HUES64 (cell line): Measurements from ENCODE around the gene FGFBP2.

Source experiments
- H3K27ac ChIP-seq: 2 replicates; pipeline ENCODE4 v1.7.0; 2013; ENCODE audit warnings: low read depth, low read length, inconsistent platforms
- H3K27me3 ChIP-seq: 2 replicates; pipeline ENCODE4 v1.6.1; 2013; ENCODE audit warnings: mild to moderate bottlenecking, low read length; ENCODE audit not compliant: insufficient read depth
- H3K36me3 ChIP-seq: 2 replicates; pipeline ENCODE4 v1.6.1; 2013; ENCODE audit warnings: mild to moderate bottlenecking, low read length; ENCODE audit not compliant: insufficient read depth
- H3K4me1 ChIP-seq: 2 replicates; pipeline ENCODE4 v1.6.1; 2013; ENCODE audit warnings: mild to moderate bottlenecking, low read length, moderate library complexity; ENCODE audit not compliant: insufficient read depth
- H3K4me3 ChIP-seq: 2 replicates; pipeline ENCODE4 v1.5.1; 2013; ENCODE audit warnings: mild to moderate bottlenecking, low read length, moderate library complexity
- H3K9ac ChIP-seq: 2 replicates; pipeline ENCODE4 v1.6.1; 2013; ENCODE audit warnings: mild to moderate bottlenecking, low read depth, low read length
- H3K9me3 ChIP-seq: 2 replicates; pipeline ENCODE4 v1.6.1; 2013; ENCODE audit warnings: low read depth, low read length; ENCODE audit not compliant: insufficient read depth
- WGBS: fragments of 150-250, 120-280 bp; methylation state at CpG from one replicate; pipeline ENCODE4 v1.1.7; 2013; ENCODE audit warnings: missing lambda C conversion rate; 5-methylcytosine and 5-hydroxymethylcytosine counted together

Gene FGFBP2

DNA sequence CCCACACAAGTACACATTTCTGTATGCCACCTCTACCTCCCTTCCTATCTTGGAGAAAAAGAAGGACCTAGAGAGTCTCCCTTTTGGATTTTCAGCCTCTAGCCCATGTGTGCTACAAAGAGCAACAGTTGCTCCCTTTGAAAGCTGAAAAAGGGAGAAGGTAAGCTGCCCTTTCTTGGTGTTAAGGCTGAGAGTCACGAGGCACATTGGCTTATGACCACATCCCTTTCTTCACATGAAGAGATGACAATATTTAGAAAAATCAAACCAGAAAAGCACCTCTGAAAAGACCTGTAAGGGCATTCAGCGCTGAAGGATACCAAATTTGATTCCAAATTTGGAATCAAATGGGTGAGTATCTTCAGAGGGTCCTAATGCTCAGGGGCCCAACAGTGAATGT is 18.1 kb downstream of the FGFBP2 start:
- H3K36me3 ChIP-seq = no peaks in the 10 kb centered on the region
- no peak overlapping the region for H3K27ac ChIP-seq
- H3K4me3 ChIP-seq = no peak overlapping the region
- no peaks in the 10 kb centered on the region for H3K4me1 ChIP-seq
- H3K9ac ChIP-seq = no peak overlapping the region
- WGBS = 91% methylated on average over 2 of the region's 2 CpGs
- no peaks in the 10 kb centered on the region for H3K9me3 ChIP-seq
- no peaks in the 10 kb centered on the region for H3K27me3 ChIP-seq

DNA sequence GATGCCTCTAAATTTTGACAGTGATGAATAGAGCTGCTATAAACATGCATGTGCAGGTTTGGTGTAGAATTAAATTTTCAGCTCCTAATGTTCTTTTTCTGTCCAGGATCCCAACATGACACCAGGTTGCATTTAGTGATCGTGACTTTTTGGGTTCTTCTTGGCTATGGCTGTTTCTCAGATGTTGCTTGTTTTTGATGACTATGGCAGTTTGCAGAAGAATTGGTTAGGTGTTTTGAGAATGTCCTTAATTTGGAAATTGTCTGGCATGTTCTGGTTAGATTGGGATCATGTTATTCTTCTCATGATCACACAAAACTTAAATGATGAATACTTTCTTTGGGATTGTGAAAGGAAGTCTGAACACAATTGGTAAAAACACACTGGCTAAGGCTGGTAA is 20.7 kb downstream of the FGFBP2 start:
- Histone ChIP-seq H3K4me3 (no peak overlapping the region), H3K9me3 (no peaks in the 10 kb centered on the region), H3K9ac (no peak overlapping the region), H3K4me1 (peaks cover 9% of the 10 kb centered on the region; the same call in 1 of the 2 replicates), H3K36me3 (no peaks in the 10 kb centered on the region), H3K27ac (no peak overlapping the region), H3K27me3 (no peaks in the 10 kb centered on the region)
- 100% methylated on average over 1 of the region's 1 CpG for WGBS

DNA sequence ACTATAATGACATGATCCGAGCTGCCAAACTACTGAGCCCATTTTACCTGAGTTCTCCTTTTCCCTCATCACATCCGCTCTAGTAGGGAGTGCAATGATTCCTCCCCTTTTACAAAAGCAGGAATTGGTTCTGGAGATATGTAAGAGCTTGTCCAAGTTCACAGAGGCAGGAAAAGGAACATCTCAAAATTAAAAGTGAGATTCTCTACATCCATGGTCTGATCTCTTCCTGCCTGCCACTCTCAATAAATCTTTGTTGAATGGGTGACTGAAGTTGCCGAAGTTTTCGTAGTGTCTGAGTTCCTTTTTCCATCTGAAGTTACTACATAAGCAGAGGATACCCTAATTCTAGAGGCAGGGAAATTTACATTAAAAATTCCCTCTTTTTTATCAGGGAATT is 24.3 kb downstream of the FGFBP2 start, which contains the start of gene FGFBP1:
TSS of gene FGFBP1 (minus strand) at position 101 of the 400 bp plus-strand sequence. CDS start 2,108 bp downstream, outside the sequence.
- no peaks in the 10 kb centered on the region for H3K27me3 ChIP-seq
- peaks cover 9% of the 10 kb centered on the region; the same call in 1 of the 2 replicates for H3K4me1 ChIP-seq
- H3K9me3 ChIP-seq = no peaks in the 10 kb centered on the region
- no peak within 1 kb of the TSS for H3K4me3 ChIP-seq
- WGBS = 54% methylated on average over 2 of the region's 4 CpGs
- H3K9ac ChIP-seq = no peak within 1 kb of the TSS
- no peak within 1 kb of the TSS for H3K27ac ChIP-seq
- no peaks in the 10 kb centered on the region for H3K36me3 ChIP-seq

DNA sequence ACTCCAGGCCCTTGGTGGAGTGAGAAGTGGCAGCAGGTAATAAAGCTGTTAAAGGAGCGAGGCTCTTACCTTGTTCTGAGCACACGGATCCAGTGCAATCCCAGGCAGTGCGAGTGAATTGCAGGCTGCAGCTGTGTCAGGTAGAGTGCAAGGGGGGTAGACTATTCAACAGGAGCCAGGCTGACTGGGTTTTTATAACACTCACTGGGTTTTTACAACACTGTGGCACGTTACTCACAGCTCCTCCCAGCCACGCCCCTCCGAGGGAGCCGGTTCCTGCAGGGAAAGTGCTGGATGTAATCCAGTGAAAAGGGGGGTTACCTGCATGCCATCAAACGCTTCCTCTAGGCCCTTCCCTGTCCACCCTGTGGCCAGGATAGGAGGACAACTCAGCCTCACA is 24.8 kb downstream of the FGFBP2 start:
- 37% methylated on average over 8 of the region's 8 CpGs for WGBS
- H3K9me3 ChIP-seq = no peaks in the 10 kb centered on the region
- no peak overlapping the region for H3K9ac ChIP-seq
- H3K4me1 ChIP-seq = peaks cover 9% of the 10 kb centered on the region; the same call in 1 of the 2 replicates
- no peaks in the 10 kb centered on the region for H3K27me3 ChIP-seq
- no peak overlapping the region for H3K27ac ChIP-seq
- no peaks in the 10 kb centered on the region for H3K36me3 ChIP-seq
- H3K4me3 ChIP-seq = no peak overlapping the region

DNA sequence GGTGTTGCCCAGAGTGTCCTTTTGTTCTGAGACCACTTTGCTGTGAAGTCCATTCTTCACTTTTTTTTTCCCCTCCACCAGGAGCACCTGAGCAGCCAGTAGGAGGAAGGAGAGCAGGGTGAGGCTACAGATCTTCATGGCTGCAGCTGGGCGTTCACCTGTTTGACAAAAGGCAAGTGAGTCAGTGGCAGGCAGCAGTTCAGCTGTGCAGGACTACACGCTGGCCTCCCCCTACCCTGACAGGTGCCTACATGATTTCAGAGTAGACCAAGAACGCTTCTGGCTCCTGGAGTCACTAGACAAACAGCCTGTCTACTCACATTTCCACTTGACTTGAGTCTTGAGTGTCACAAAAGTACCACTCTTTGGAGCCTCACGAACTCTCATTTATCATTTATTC is 26.5 kb downstream of the FGFBP2 start:
- Histone ChIP-seq H3K36me3 (no peaks in the 10 kb centered on the region), H3K9ac (no peak overlapping the region), H3K27me3 (no peaks in the 10 kb centered on the region), H3K9me3 (no peaks in the 10 kb centered on the region), H3K4me3 (no peak overlapping the region), H3K4me1 (peaks cover 9% of the 10 kb centered on the region; the same call in 1 of the 2 replicates), H3K27ac (no peak overlapping the region)
- 93% methylated on average over 4 of the region's 4 CpGs for WGBS

DNA sequence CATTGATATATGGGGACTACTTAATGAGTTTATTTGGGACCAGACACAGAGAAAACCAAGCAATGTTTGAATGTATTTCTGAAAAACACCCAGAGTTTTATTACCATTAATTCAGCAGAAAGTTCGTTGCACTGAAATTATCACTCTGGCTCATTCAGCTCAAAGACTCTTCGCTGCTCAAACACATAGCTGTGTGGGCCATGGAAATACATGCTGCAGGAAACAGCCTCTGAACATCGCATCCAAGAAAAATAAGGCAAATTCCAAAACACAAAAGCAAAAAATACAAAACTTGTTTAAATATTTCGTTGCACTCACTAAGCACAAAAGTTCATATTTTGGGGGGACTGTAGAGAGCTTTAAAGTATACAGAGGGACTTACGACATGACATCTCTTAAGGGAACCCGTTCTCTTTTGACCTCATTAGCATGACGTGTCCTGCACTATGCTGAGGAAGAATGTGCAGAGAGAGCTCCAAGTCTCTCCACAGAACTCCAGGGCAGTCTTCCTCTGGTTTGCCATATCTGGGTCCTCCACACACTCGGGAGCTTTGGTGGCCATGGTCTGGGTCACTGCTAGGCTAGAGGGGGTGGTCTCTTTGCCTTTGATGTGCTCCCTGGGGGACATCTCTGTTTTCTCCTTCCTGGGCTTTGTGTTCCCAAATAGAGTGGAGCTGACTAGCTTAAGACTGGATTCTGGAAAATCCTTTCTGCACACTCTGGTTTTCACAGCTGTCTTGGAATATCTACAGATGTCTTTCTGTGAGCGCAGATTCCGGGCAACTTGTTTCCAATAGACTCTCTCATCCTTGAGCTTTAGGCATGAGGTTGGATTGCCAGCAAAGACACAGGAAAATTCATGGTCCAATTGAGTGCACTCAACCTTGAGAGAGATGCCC is 27.2 kb downstream of the FGFBP2 start:
- Histone ChIP-seq H3K4me3 (no peak overlapping the region), H3K36me3 (no peaks in the 10 kb centered on the region), H3K9ac (no peak overlapping the region), H3K27me3 (no peaks in the 10 kb centered on the region), H3K4me1 (peaks cover 9% of the 10 kb centered on the region; the same call in 1 of the 2 replicates), H3K9me3 (no peaks in the 10 kb centered on the region), H3K27ac (no peak overlapping the region)
- WGBS = 94% methylated on average over 10 of the region's 10 CpGs

DNA sequence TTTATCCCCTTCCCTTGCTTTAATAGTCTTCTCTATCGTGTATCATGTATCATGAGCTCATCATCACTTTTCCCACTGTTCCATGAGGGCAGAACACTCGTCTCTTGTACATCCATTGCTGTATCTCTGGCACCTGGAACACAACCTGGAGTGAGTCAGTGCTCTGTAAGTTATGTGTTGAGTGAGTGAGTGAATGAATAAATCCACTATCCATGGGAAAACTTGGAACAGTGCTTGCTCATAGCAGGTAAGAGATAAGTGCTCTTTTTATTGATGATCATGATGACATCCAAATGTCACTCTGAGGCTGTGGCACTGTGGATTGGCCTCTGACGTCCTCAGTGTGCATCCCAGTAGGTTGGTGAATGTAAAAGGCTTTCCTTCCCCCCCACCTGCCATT is 28.7 kb downstream of the FGFBP2 start:
- Histone ChIP-seq H3K9ac (no peak overlapping the region), H3K9me3 (no peaks in the 10 kb centered on the region), H3K36me3 (no peaks in the 10 kb centered on the region), H3K4me3 (no peak overlapping the region), H3K27me3 (no peaks in the 10 kb centered on the region), H3K4me1 (peaks cover 9% of the 10 kb centered on the region; the same call in 1 of the 2 replicates), H3K27ac (no peak overlapping the region)
- WGBS = 85% methylated on average over 3 of the region's 3 CpGs

DNA sequence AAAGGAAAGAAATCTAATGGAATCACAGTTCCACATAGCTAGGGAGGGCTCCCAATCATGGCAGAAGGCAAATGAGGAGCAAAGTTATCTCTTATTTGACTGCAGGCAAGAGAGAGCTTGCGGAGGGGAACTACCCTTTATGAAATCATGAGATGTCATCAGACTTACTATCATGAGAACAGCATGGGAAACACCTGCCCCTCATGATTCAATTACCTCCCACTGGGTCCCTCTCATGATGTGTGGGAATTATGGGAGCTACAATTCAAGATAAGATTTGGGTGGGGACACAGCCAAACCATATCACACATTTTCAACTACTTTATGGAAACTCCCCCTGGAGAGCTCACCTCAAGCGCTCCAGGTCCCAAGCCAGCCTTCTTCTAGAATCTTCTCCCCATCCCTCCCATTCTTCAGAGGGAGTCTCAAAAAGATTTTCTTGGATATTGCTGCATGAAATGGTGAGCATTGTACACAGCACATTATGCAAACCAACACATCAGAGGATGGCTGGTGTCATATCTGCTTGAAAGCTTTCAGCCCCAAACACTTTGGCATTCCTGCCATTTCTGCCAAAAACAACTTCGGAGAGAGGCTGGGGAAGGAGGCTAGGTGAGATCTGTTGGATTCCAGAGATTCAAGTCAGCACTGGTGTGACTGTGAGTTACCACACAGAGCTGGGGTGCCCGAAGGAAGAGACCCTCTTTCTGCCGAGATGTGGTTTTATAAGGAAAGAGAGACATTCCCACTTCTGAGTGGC is 31.3 kb downstream of the FGFBP2 start:
- Histone ChIP-seq H3K9me3 (no peaks in the 10 kb centered on the region), H3K27ac (no peak overlapping the region), H3K9ac (no peak overlapping the region), H3K36me3 (no peaks in the 10 kb centered on the region), H3K4me3 (no peak overlapping the region), H3K4me1 (no peaks in the 10 kb centered on the region), H3K27me3 (no peaks in the 10 kb centered on the region)
- WGBS = 97% methylated on average over 5 of the region's 5 CpGs

DNA sequence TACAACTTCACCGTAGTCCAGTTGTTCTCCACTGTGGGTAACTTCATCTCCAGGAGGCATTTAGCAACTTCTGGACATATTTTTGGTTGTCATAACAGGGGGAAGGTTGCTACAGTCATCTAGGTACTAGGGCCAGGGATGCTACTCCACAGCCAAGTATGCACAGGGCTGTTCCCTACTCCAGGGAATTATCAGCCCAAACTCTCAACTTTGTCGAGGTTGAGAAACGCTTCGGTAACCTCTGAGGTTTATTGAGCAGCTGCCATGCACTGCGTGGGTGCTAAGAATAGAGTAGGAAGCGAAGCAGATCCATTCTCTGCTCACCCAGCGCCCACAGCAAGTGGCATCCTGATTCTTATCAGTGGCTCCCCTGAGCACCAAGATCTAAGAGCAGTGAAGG is 32.7 kb downstream of the FGFBP2 start:
- Histone ChIP-seq H3K9me3 (no peaks in the 10 kb centered on the region), H3K4me1 (no peaks in the 10 kb centered on the region), H3K9ac (no peak overlapping the region), H3K27me3 (no peaks in the 10 kb centered on the region), H3K36me3 (no peaks in the 10 kb centered on the region), H3K4me3 (no peak overlapping the region), H3K27ac (no peak overlapping the region)
- WGBS = 91% methylated on average over 7 of the region's 7 CpGs

DNA sequence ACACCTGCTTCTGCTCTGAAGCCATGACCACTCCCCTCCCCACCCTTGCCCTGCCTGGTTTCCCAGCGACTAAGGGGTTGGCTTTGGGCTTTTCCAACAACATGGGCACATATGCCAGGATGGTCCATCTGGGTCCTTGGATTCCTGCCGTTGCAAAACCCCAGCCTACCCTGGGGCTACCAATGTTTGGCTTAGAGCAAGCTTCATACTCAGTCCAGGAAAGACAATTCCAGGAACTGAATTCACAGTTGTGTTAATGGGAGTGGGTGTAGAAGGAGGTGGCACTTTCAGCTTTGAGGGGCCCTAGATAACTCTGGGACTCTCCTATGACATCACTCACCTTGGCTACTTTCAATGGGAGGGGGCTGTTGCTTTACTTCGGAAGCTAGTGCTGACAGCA is 33.4 kb downstream of the FGFBP2 start:
- no peak overlapping the region for H3K9ac ChIP-seq
- WGBS = 91% methylated on average over 3 of the region's 3 CpGs
- H3K36me3 ChIP-seq = no peaks in the 10 kb centered on the region
- no peaks in the 10 kb centered on the region for H3K27me3 ChIP-seq
- no peaks in the 10 kb centered on the region for H3K4me1 ChIP-seq
- H3K4me3 ChIP-seq = no peak overlapping the region
- no peaks in the 10 kb centered on the region for H3K9me3 ChIP-seq
- no peak overlapping the region for H3K27ac ChIP-seq

DNA sequence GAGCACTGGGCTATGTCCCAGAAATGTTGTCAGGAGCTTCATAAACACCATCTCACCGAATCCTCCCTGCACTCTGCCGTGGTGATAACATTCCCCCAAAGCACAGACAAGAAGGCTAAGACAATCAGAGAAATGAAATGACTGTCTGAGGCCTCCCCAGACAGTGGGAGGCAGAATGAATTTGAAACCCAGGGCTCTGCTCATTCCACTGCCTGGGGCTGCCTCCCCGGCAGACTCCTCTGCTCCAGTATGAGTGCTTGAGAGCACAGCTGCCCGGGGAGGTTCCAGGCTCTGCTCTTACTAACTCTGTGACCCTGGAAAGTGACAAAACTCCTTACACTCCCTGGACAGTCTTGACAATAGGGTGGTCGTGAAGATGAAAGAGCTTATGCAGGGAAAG is 34.1 kb downstream of the FGFBP2 start:
- Histone ChIP-seq H3K4me3 (no peak overlapping the region), H3K27me3 (no peaks in the 10 kb centered on the region), H3K4me1 (no peaks in the 10 kb centered on the region), H3K9ac (no peak overlapping the region), H3K9me3 (no peaks in the 10 kb centered on the region), H3K27ac (no peak overlapping the region), H3K36me3 (no peaks in the 10 kb centered on the region)
- WGBS = 87% methylated on average over 5 of the region's 5 CpGs
